ENCODE measurements around the gene TNFSF13B.

TNFSF13B gene

DNA sequence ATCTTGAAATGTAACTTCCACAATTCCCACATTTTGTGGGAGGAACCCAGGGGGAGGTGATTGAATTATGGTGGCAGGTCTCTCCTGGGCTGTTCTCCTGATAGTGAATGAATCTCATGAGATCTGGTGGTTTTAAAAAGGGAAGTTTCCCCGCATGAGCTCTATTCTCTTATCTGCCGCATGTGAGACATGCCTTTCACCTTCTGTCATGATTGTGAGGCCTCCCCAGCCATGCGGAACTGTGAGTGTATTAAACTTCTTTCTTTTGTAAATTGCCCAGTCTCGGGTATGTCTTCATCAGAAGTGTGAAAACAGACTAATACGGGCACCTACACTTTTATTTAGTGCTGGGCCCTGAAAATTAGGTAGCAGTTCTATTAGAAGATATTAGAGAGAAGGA is 45.8 kb downstream of the TNFSF13B start:
- H2AFZ ChIP-seq (ENCODE audit: low read depth, low read length) = no peak overlapping the region
- H4K8ac ChIP-seq (ENCODE audit: low read length) = no peak overlapping the region
- 80% methylated on average over 5 of the region's 5 CpGs for WGBS
- H2BK5ac ChIP-seq (ENCODE audit: low read depth, low read length, poor library complexity, severe bottlenecking) = no peak overlapping the region
- H3K79me1 ChIP-seq (replicated peaks; ENCODE audit: low read length, poor library complexity, severe bottlenecking) = no peaks in the 10 kb centered on the region
- DNase-seq = no peak
- no peak overlapping the region for H3K4me2 ChIP-seq (ENCODE audit: low read length, poor library complexity, severe bottlenecking)
- no peaks in the 10 kb centered on the region for H3K4me1 ChIP-seq (ENCODE audit: control insufficient read depth, insufficient read depth, low read depth, low read length)
- H4K91ac ChIP-seq (ENCODE audit: low read length) = no peak overlapping the region
- no peaks in the 10 kb centered on the region for H3K27me3 ChIP-seq (ENCODE audit: control insufficient read depth in 1 of 2, insufficient read depth in 1 of 2, low read length in 2 of 2)
- H2AK5ac ChIP-seq (ENCODE audit: low read length, severe bottlenecking) = no peak overlapping the region
- no peak overlapping the region for H3K4ac ChIP-seq (ENCODE audit: low read depth in 1 of 2, low read length in 2 of 2)
- no peak overlapping the region for H3K9ac ChIP-seq (ENCODE audit: low read length)
- H3K14ac ChIP-seq (ENCODE audit: low read length in 2 of 2) = no peak overlapping the region
- no peak overlapping the region for H2BK15ac ChIP-seq (ENCODE audit: low read depth, poor library complexity, severe bottlenecking)
- no peak overlapping the region for H2BK120ac ChIP-seq (ENCODE audit: low read depth, low read length)
- H3K27ac ChIP-seq (ENCODE audit: low read length, poor library complexity, severe bottlenecking) = no peak overlapping the region
- no peak overlapping the region for H3K23ac ChIP-seq (ENCODE audit: low read length in 2 of 2)
- no peak overlapping the region for H3K18ac ChIP-seq (ENCODE audit: low read depth in 1 of 2, low read length in 2 of 2)
- no peak overlapping the region for H2BK12ac ChIP-seq (ENCODE audit: low read length in 2 of 2)
- no peaks in the 10 kb centered on the region for H3K9me3 ChIP-seq (ENCODE audit: control insufficient read depth, low read length)
- H3K36me3 ChIP-seq (ENCODE audit: control insufficient read depth in 1 of 2, insufficient read depth in 2 of 2, low read depth in 1 of 2, low read length in 2 of 2) = no peaks in the 10 kb centered on the region
- no peak overlapping the region for H3K4me3 ChIP-seq (ENCODE audit: insufficient read depth in 1 of 2, low read depth in 1 of 2, low read length in 2 of 2)

DNA sequence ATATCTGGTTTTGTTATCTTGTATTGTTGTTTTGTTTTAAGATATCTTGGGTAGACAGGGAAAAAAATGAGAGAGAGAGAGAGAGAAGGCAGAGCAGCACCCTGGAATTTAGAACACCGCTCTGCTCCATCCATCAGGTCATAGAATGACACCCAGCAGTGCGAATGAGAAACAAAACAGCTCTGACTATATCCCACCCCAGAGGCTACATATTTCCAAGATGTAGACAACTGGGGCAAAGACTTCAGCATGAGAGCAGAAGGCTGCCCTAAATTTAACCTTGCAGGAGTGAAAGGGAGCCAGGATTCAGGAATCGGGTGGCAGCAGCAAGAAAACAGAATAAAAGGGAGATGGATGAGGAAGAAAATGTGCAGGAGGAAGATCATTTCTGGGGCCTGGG is 46.5 kb downstream of the TNFSF13B start:
- H4K91ac ChIP-seq (ENCODE audit: low read length) = no peak overlapping the region
- no peaks in the 10 kb centered on the region for H3K9me3 ChIP-seq (ENCODE audit: control insufficient read depth, low read length)
- no peak overlapping the region for H2BK5ac ChIP-seq (ENCODE audit: low read depth, low read length, poor library complexity, severe bottlenecking)
- no peaks in the 10 kb centered on the region for H3K79me1 ChIP-seq (replicated peaks; ENCODE audit: low read length, poor library complexity, severe bottlenecking)
- no peak overlapping the region for H2BK120ac ChIP-seq (ENCODE audit: low read depth, low read length)
- H3K4ac ChIP-seq (ENCODE audit: low read depth in 1 of 2, low read length in 2 of 2) = no peak overlapping the region
- no peak overlapping the region for H3K23ac ChIP-seq (ENCODE audit: low read length in 2 of 2)
- no peak for DNase-seq
- H3K27me3 ChIP-seq (ENCODE audit: control insufficient read depth in 1 of 2, insufficient read depth in 1 of 2, low read length in 2 of 2) = no peaks in the 10 kb centered on the region
- peak overlapping the region; percentile 21 for H3K4me2 ChIP-seq (ENCODE audit: low read length, poor library complexity, severe bottlenecking)
- H2BK12ac ChIP-seq (ENCODE audit: low read length in 2 of 2) = no peak overlapping the region
- H3K9ac ChIP-seq (ENCODE audit: low read length) = no peak overlapping the region
- no peak overlapping the region for H2BK15ac ChIP-seq (ENCODE audit: low read depth, poor library complexity, severe bottlenecking)
- no peak overlapping the region for H3K4me3 ChIP-seq (ENCODE audit: insufficient read depth in 1 of 2, low read depth in 1 of 2, low read length in 2 of 2)
- 100% methylated on average over 2 of the region's 3 CpGs for WGBS
- H2AK5ac ChIP-seq (ENCODE audit: low read length, severe bottlenecking) = peak overlapping the region; percentile 19
- no peak overlapping the region for H2AFZ ChIP-seq (ENCODE audit: low read depth, low read length)
- H3K27ac ChIP-seq (ENCODE audit: low read length, poor library complexity, severe bottlenecking) = no peak overlapping the region
- no peak overlapping the region for H3K14ac ChIP-seq (ENCODE audit: low read length in 2 of 2)
- H4K8ac ChIP-seq (ENCODE audit: low read length) = no peak overlapping the region
- no peaks in the 10 kb centered on the region for H3K4me1 ChIP-seq (ENCODE audit: control insufficient read depth, insufficient read depth, low read depth, low read length)
- no peaks in the 10 kb centered on the region for H3K36me3 ChIP-seq (ENCODE audit: control insufficient read depth in 1 of 2, insufficient read depth in 2 of 2, low read depth in 1 of 2, low read length in 2 of 2)
- no peak overlapping the region for H3K18ac ChIP-seq (ENCODE audit: low read depth in 1 of 2, low read length in 2 of 2)

DNA sequence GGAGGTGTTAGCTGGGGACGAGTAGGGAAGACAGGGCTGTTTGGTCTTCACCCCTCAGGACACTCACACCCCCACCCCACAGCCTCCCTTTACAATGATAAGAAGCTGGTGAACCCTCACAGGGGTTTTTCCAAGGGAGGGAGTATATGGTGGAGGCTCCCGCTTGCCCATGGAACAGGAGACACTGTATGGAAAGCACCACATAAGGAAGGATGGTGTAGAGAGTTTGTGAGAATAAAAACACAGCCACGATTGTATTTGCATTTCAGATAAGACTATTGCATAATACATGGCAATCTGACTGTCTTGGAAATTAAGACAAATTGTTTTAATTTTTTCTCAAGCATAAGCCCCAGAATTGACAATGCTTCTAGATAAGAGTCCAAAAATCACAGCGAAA is 46.9 kb downstream of the TNFSF13B start:
- Histone ChIP-seq H3K27ac (ENCODE audit: low read length, poor library complexity, severe bottlenecking) (no peak overlapping the region), H2BK12ac (ENCODE audit: low read length in 2 of 2) (no peak overlapping the region), H2AFZ (ENCODE audit: low read depth, low read length) (no peak overlapping the region), H3K4me1 (ENCODE audit: control insufficient read depth, insufficient read depth, low read depth, low read length) (no peaks in the 10 kb centered on the region), H3K4me2 (ENCODE audit: low read length, poor library complexity, severe bottlenecking) (no peak overlapping the region), H2BK120ac (ENCODE audit: low read depth, low read length) (no peak overlapping the region), H2AK5ac (ENCODE audit: low read length, severe bottlenecking) (no peak overlapping the region), H3K4me3 (ENCODE audit: insufficient read depth in 1 of 2, low read depth in 1 of 2, low read length in 2 of 2) (no peak overlapping the region), H3K14ac (ENCODE audit: low read length in 2 of 2) (no peak overlapping the region), H3K9me3 (ENCODE audit: control insufficient read depth, low read length) (no peaks in the 10 kb centered on the region), H4K91ac (ENCODE audit: low read length) (no peak overlapping the region), H3K27me3 (ENCODE audit: control insufficient read depth in 1 of 2, insufficient read depth in 1 of 2, low read length in 2 of 2) (no peaks in the 10 kb centered on the region), H3K4ac (ENCODE audit: low read depth in 1 of 2, low read length in 2 of 2) (no peak overlapping the region), H3K18ac (ENCODE audit: low read depth in 1 of 2, low read length in 2 of 2) (no peak overlapping the region), H4K8ac (ENCODE audit: low read length) (no peak overlapping the region), H3K9ac (ENCODE audit: low read length) (no peak overlapping the region), H2BK15ac (ENCODE audit: low read depth, poor library complexity, severe bottlenecking) (no peak overlapping the region), H3K23ac (ENCODE audit: low read length in 2 of 2) (no peak overlapping the region), H2BK5ac (ENCODE audit: low read depth, low read length, poor library complexity, severe bottlenecking) (no peak overlapping the region), H3K79me1 (replicated peaks; ENCODE audit: low read length, poor library complexity, severe bottlenecking) (no peaks in the 10 kb centered on the region), H3K36me3 (ENCODE audit: control insufficient read depth in 1 of 2, insufficient read depth in 2 of 2, low read depth in 1 of 2, low read length in 2 of 2) (no peaks in the 10 kb centered on the region)
- no peak for DNase-seq
- 100% methylated on average over 2 of the region's 4 CpGs for WGBS

DNA sequence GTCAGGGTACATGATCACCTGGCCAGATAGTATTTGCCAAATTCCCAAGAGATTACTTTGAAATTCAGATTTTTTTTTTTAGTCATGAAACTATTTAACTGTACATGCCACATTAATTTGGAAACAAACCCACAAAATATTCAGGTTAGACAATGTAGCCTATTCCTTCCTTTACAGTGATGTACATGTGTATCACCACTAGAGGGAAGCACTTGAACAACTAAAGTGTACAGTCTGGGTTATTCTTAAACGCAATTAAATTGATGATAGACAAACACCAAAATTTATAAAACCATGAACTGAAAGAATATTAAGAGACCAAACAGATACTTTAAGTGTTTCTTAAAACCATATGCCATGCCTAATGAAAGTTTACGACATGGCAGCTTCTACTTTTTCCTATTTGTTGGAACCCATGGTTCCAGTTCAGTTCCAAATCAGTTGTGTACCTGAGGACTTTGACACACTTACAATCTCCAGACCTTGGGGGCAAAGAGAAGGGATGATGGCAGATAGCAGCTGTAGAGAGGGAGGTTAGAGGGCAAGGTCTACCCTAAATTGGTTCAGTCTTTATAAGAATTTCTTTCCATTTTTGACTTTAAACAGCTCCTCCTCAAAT is 52.8 kb downstream of the TNFSF13B start:
- Histone ChIP-seq H3K14ac (ENCODE audit: low read length in 2 of 2) (no peak overlapping the region), H3K9ac (ENCODE audit: low read length) (no peak overlapping the region), H3K79me1 (replicated peaks; ENCODE audit: low read length, poor library complexity, severe bottlenecking) (no peaks in the 10 kb centered on the region), H2BK15ac (ENCODE audit: low read depth, poor library complexity, severe bottlenecking) (no peak overlapping the region), H2AK5ac (ENCODE audit: low read length, severe bottlenecking) (no peak overlapping the region), H2BK12ac (ENCODE audit: low read length in 2 of 2) (no peak overlapping the region), H3K4me2 (ENCODE audit: low read length, poor library complexity, severe bottlenecking) (no peak overlapping the region), H3K4me1 (ENCODE audit: control insufficient read depth, insufficient read depth, low read depth, low read length) (no peaks in the 10 kb centered on the region), H2AFZ (ENCODE audit: low read depth, low read length) (no peak overlapping the region), H3K4me3 (ENCODE audit: insufficient read depth in 1 of 2, low read depth in 1 of 2, low read length in 2 of 2) (no peak overlapping the region), H4K8ac (ENCODE audit: low read length) (no peak overlapping the region), H2BK120ac (ENCODE audit: low read depth, low read length) (no peak overlapping the region), H2BK5ac (ENCODE audit: low read depth, low read length, poor library complexity, severe bottlenecking) (no peak overlapping the region), H3K27me3 (ENCODE audit: control insufficient read depth in 1 of 2, insufficient read depth in 1 of 2, low read length in 2 of 2) (no peaks in the 10 kb centered on the region), H3K36me3 (ENCODE audit: control insufficient read depth in 1 of 2, insufficient read depth in 2 of 2, low read depth in 1 of 2, low read length in 2 of 2) (no peaks in the 10 kb centered on the region), H3K4ac (ENCODE audit: low read depth in 1 of 2, low read length in 2 of 2) (no peak overlapping the region), H3K18ac (ENCODE audit: low read depth in 1 of 2, low read length in 2 of 2) (no peak overlapping the region), H4K91ac (ENCODE audit: low read length) (no peak overlapping the region), H3K9me3 (ENCODE audit: control insufficient read depth, low read length) (no peaks in the 10 kb centered on the region), H3K23ac (ENCODE audit: low read length in 2 of 2) (no peak overlapping the region), H3K27ac (ENCODE audit: low read length, poor library complexity, severe bottlenecking) (no peak overlapping the region)
- 83% methylated on average over 1 of the region's 2 CpGs for WGBS
- DNase-seq = peak; percentile 56

All from mesenchymal stem cell (in vitro differentiated cells and primary cell).